Hepatocyte (in vitro differentiated cells): ENCODE data around the gene SFXN1.

Experiments used
- EZH2 ChIP-seq: fragments of 200-600 bp; sonication (generic); IDR thresholded peaks from 2 replicates; pipeline ENCODE4 v1.6.1; 2016; ENCODE audit warnings: antibody characterized with exemption, mild to moderate bottlenecking, borderline replicate concordance
- TF ChIP-seq, protein P1 (sequence below): fragments of 200-600 bp; sonication (generic); IDR thresholded peaks from 2 replicates; pipeline ENCODE4 v1.5.1; 2016; ENCODE audit warnings: antibody characterized with exemption, mild to moderate bottlenecking; ENCODE audit not compliant: poor library complexity

DNA sequence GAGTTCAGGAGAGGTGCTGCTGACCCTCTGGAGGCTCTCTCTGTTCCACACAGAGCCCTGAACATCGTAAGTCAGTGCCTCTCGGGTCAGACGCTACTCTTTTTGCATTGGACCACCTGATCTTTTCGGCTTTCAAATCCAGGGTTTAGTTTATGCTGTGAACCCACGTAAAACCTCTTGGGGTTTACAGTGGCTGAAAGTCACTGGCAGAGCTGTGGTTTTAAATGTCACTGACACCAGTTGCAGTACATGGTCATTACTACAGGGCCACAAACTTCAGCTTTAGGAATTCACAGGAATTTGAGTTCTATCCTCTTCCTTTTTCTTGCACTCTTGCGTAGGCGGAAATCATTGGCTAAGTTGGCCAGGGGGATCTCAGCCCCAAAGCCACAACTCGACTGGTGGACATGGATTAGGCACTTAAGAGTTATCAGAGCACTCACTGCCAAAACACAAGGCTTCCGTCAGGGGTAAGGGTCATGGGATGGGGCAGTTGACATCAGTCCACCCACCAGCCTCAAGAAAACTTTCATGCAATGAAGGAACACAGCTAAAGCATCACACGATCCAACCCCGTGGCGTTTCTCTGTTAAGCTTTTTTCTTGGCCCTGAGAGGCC, 76.9 kb downstream of the SFXN1 start:
- no peak for TF ChIP-seq EZH2
- TF ChIP-seq, protein P1, sequence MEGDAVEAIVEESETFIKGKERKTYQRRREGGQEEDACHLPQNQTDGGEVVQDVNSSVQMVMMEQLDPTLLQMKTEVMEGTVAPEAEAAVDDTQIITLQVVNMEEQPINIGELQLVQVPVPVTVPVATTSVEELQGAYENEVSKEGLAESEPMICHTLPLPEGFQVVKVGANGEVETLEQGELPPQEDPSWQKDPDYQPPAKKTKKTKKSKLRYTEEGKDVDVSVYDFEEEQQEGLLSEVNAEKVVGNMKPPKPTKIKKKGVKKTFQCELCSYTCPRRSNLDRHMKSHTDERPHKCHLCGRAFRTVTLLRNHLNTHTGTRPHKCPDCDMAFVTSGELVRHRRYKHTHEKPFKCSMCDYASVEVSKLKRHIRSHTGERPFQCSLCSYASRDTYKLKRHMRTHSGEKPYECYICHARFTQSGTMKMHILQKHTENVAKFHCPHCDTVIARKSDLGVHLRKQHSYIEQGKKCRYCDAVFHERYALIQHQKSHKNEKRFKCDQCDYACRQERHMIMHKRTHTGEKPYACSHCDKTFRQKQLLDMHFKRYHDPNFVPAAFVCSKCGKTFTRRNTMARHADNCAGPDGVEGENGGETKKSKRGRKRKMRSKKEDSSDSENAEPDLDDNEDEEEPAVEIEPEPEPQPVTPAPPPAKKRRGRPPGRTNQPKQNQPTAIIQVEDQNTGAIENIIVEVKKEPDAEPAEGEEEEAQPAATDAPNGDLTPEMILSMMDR = no peak
